Activated CD8-positive, alpha-beta memory T cell treated with anti-CD3 and anti-CD28 coated beads, Interleukin-2, amount 50 U/mL, for 1 hour (primary cell): ENCODE measurements around the gene MLC1.

Experiments used
- DNase-seq: peaks from one replicate; pipeline ENCODE4 v3.0.0-alpha.2; 2020; ENCODE audit errors: extremely low read depth

Gene MLC1

DNA sequence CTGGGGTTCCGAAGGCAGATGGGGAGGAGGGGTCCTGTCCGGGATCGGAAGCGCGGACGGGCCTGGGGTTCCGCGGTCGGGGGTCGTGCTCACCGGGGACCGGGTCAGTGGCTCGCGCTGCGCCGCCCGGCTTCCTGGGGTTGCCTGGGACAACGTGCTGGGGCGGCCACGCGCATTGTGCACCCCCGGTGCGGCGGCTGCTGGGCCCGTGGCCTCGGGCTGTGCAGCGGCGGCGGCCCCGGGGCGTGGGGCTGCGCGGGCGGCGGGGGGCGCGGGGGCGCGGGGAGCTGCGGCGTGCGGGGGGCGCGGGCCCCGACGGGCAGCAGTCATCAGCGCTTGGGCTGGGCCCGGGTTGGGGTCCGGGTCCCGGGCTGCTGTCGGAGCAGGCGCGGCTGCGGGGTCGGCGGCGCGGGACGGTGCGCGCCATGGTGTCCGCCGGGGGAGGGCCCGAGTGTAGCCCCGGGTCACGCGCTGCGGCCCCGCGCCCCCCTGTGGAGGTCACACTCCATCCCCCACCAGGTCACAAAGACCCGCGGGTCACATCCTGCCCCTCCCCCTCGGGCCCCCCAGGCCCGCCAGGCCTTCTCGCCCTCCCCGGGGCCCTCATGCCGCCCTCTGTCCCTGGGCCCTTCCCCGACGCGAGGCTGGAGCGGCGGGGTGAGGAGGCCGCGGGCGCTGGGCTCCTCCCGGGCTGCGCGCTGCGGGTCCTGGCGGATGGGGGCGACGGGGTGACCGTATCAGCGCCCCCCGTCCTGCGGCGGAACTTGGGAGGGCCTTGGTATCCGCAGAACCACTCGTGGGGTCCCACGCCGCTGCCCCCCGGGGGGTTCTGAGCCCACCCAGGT, 26.9 kb downstream of the MLC1 start, which contains the start of gene TTLL8:
Gene TTLL8, minus strand, starts transcription at position 238 of the 845 bp plus-strand sequence.
- DNase-seq, result no peak

DNA sequence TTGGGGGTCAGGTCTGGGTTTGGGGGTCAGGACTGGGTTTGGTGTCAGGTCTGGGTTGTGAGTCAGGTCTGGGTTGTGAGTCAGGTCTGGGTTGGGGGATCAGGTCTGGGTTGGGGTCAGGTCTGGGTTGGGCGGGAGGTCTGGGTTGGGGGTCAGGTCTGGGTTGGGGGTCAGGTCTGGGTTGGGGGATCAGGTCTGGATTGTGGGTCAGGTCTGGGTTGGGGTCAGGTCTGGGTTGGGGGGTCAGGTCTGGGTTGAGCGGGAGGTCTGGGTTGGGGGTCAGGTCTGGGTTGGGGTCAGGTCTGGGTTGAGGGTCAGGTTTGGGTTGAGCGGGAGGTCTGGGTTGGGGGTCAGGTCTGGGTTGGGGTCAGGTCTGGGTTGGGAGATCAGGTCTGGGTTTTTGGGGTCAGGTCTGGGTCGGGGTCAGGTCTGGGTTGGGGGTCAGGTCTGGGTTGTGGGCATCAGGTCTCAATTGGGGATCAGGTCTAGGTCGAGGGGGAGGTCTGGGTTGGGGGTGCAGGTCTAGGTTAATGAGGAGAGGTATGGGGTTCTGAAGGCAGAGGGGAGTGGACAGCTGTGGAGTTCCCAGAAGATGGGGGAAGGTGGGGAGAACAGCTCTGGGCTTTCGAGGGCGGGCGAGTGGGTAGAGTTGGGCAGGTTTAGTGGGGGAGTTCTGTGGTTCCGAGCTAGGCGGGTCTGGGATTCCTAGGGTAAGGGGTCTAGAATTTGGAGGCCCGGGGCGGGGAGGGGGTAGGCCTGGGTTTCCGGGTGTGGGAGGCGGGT, 27.8 kb downstream of the MLC1 start:
- DNase-seq, result no peak

DNA sequence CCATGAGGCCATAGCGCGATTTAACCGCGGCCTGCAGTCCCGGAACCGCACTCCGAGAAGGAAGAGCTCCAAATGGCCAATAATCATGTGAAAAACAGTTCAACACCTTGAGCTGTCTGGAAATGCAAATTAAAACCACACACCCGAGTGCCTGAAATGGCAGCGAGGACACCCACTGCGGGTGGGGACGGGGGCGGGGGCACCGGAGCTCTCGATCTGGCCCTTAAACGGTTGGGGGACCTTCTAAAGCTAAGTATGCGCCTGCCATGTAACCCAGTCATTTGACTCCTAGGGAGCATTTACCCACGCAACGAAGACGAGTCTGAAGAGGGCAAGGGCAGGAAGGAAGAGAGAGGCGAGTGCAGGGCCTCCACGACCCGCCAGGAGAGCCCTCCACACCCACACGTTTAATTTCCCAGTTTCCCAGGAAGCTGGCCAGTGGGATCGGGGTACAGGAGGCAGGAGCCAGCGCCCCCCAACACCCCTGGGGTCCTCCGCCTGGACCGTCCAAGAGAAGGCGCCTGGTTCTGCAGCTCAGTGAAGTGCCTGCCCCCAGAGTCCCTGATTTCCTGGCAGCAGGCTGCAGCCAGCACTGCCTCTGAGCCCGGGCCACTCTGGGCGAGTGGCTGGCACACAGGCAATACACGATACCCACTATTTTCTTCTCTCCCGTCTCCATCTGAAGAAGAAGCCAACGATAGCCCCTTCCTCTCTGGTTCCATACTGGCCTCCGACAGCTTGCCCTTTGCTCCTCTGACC, 28.8 kb downstream of the MLC1 start:
- no peak for DNase-seq

DNA sequence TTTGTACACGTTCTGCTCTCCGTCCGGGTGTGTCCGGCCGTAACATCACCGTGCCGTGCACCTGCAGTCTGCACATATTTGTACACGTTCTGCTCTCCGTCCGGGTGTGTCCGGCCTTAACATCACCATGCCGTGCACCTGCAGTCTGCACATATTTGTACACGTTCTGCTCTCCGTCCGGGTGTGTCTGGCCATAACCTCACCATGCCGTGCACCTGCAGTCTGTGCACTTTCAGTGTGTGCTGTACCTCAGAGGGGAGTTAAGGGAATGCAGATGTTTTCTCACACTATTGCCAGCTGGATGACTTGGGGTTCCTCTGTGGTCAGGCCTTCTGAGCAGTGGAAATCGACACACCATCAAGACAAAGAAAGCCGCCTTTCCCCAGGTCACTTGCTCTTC, 31.4 kb downstream of the MLC1 start:
- no peak for DNase-seq

DNA sequence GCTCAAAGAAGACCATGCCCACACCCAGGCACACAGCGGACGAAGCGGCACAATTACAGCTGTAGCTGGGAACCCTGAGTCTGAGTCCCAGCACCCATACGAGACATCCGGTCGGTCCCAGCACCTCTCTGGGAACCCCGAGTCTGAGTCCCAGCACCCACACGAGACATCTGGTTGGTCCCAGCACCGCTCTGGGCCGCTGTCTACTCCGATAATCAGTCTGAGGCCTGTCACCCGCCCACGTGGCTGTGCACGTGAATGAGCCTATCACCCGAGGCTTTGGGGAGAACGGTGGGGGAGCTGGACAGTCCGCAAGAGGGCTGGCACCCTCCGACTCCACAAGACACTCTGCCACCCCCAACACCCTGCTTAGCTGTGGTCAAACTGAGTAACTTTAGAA, 33.3 kb downstream of the MLC1 start:
- DNase-seq, result no peak

DNA sequence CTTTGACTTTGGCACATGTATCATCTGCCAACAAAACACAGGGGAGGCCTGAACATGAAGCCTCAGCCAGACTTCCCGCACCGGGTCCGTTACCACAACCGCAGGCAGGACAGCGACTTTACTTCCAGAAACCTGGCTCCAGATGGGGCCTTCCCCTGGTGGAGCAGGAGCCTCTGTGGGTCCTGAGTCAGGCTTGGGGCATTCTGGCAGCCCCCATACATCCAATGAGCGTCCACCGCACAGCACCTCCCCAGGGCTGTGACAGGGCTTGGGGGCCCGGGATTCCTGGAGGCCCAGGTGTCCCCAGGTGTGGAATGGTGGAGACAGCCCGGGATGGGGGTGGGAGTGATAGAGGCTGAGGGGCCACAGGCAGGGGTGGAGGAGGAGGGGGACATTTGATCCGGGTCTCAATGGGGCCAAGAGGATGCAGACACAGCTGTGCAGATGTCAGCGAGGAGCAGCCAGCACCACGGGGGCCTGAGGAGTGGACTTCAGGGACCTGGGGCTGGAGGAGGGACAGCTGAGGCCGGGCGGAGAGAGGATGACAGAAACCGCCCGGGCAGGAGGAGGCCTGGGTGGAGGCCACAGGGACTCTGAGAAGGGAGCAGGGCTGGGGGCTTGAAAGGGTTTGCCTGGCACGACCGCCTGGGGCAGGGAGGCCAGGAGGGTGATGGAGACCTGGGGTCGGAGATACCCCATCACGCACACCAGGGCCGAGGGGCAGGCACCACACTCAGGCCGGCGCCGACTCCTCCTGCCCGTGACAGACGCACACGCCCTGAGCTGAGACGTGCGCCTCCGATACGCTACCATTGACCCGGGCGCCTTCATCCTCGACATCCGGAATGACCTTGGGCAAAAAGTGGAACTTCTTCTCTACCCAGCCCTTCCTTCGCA, 35.7 kb downstream of the MLC1 start:
- no peak for DNase-seq

DNA sequence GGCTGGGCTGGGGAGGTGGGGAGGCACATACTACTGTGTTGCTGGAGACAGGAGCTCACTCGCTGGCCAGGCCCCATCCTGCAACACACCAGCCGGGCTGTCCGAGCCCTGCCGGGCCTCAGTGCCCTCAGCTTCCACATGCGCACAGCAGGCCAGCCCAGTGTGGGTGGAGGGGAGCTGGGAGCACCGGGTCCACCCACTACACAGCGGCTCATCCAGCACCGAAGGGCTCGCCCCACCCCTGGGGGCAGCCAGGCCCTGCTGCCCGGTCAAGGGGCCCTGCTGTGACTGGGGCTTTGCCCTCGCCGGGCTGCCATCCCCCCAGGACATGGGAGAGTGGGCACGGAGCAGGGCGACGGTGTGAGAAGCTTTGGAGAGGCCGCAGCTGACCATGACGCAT, 36.4 kb downstream of the MLC1 start:
- no peak for DNase-seq

DNA sequence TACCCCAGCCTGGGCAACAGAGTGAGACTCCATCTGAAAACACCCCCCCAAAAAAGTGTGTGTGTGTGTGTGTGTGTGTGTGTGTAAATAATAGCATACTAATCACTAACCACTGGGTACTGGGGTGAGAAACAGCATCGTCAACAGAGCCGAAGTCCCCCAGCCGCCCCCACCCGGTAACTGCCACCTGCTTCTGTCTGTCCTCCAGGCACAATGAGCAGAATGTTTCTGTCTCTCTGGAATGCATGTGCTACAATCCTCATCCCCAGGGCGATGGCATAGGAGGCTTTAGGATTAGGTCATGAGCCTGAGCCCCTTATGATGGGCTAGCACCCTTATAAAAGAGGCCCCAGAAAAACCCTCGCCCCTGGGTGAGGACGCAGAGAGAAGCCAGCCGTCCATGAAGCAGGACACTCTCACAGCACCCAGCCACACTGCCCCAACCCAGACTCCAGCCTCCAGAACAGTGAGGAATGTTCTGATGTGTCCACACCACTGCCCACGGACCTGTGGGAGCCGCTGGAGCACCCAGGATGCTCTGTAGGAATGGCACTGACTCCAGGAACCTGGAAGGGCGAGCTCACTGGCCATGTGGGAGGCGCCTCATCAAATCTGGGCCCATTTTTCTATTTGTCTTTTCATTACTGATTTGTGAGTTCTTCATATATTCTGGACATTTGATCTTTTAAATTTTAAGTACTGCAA, 37.0 kb downstream of the MLC1 start:
- no peak for DNase-seq

DNA sequence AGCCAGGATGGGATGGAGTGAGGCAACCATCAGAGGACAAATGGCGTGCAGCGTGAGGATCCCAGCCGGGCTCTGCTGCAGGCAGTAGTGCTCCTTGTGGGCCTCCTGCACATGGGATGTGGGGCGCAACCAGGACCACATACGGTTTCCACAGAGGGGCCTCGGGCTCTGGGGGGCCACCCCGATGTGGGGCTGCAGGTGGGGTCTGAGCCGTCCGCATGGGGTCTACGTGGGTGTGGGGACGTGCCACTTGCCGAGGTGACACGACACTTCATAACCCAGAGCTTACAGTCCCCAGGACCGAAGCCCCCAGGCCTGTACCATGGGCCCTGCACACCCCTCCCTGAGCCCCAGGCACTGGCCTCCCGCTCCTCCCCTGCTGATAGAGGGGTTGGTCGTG, 37.9 kb downstream of the MLC1 start:
- no peak for DNase-seq

DNA sequence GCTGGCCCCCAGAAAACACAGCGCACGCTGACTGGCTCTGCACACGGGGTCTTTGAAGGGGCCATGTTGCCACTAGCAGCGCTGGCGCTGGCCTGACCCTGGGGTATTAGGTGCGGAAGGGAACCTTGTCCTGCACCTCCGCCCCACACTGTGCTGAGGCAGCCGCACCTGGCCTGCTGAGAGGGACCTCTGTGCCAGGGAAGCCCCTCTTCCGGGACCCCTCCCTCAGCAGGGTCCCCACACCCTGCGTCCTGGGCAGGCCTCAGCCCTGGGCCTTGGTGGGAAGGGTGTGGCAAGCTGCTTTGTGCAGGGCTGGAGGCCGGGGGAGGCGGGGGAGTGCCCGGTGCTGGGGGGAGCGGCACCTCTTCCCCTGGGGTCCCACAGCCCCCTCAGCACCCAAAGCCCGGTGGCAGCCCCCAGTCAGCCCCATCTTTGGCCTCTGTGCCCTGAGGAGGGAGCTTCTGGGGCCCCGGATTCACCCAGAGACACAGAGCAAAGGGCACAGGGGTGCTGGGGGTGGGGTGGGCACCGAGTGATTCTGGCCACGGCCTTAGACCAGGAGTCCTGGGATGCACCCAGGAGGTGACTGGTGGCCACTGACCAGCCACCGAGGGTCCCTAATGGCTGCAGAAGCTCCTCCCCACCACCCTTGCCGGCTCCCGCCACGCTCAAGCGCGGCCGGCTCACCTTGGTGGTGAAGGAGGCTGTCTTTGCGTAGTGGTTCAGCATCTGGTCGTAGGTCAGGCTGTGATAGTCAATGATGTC, 38.6 kb downstream of the MLC1 start:
- DNase-seq, result no peak

DNA sequence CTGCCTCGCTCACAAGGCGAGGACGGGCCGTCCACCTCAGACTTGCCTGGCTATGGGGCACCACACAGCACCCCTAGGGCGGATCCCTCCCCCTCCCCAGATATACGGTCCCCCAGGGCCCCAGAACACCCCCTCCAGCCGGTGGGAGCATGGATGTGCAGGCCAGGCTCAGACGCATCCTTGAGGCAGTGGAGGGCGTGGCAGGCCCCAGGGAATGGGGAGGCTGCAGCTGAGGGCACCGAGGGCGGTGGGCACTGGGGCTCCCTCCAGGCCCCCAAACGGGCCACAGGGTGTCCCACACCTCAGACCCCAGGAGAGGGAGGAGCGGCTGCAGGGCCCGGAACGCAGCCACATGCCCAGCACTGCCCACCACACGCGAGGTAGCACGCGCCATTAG, 39.2 kb downstream of the MLC1 start:
- DNase-seq, result no peak

DNA sequence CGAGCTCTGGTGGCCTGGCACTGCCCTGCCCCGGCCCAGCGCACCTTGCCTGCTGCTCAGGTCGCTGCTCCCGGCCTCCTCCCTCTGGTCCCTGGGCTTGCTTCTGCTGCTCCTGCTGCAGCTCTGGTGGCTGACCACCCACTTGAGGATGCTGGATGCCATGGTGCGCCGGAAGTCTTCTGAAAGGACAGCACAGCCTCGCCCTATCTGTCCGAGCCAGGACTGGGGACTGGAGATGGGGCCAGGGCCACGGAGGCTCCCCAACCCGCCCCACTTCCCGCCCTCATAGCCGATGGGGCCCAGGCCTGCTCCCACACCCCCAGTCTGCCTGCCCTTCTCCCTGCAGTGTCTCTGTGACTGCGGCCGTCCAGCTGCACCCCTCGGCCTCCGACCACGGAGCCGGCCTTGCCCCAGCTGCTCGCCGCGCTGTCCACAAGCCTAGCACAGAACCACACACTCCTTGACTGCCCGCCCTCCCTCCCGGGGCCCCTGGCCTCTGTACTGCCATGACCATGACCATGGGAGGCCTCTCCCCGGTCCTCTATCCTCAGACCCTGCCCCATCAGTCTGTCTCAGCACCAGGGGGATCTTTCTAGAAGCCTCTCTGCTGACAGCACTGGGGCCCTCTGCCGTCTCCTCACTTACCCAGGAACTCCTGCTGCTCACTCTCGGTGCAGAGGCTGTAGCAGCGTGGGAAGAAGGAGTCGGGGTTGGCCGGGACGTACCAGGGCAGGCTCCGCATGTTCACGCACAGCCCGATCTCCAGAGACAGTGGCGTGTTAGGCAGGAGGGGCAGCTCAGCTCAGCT, 39.8 kb downstream of the MLC1 start:
- no peak for DNase-seq

DNA sequence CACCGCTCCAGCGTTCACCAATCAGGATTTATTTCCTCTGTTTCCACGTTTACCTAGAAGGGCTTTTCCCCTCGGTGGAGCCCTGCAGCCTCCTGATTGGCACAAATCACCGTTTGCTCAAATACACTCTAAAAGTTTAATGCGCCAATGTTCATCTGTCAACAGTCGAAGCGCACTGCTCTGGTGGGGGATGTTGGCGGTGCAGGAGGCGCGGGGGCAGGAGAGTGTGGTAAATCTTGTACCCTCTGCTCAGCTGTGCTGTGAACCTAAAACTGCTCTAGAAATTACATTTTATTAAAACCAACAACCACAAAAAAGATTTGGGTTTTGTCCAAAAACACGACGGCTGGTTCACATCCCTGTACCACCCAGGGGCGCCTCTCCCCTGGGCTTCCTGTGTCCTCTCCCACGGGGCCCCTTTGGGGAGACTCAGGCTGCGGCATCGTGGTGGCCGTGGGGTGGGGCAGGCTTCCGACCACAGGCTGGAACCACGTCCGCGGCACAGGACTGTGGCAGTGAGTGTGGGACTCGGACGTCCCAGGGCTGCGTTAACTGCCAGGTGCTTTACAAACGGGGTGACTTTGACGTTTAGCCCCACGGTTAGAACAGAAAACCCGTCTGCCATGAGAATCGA, 40.6 kb downstream of the MLC1 start:
- DNase-seq, result no peak

DNA sequence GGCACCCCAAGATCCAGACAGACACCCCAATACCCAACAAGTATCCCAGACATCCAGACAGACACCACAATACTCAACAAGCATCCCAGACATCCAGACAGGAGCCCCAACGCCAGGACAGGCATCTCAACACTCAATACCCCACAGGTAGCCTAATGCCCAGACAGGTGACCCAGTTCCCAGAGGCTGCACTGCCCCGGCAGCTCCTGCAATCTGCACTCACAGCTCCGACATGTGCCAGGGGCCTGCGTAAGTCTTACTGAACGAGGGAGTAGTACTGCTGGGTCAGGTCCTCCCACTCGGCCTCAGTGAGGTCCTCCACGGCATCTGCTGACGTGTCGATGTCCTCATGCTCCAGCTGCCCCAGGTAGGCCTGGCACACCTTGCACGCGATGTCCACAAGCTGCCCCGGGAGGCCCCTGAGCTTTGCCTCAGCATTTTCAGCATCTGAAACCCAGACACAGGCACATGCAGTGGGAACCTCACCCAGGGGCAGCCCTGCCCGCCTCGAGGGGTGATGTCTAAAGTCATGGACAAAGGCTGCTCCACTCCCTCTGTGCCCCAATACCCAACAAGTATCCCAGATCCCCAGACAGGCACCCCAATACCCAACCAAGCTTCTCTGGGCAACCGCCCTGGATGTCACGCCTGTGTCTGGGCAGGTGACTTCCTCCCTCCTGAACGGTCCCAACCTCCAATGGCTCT, 43.7 kb downstream of the MLC1 start:
- no peak for DNase-seq

DNA sequence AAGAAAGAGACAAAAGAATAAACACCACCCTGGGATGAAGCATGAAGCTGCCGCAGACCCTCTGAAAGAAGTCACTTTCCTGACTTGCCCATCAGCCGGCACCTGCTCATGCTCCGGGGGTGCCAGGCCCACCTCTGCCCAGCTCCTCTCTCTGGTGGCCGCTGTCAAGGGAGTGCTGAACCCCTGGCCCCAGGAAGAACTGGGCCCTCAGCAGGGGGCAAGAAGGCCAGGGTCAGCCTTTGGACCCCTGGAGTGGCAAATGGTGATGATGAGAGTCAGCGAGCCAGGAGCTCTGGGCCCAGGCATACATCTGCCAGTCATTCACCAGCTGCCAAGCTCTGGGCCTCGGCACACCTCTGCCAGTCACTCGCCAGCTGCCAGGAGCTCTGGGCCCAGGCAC, 44.5 kb downstream of the MLC1 start:
- DNase-seq, result no peak

DNA sequence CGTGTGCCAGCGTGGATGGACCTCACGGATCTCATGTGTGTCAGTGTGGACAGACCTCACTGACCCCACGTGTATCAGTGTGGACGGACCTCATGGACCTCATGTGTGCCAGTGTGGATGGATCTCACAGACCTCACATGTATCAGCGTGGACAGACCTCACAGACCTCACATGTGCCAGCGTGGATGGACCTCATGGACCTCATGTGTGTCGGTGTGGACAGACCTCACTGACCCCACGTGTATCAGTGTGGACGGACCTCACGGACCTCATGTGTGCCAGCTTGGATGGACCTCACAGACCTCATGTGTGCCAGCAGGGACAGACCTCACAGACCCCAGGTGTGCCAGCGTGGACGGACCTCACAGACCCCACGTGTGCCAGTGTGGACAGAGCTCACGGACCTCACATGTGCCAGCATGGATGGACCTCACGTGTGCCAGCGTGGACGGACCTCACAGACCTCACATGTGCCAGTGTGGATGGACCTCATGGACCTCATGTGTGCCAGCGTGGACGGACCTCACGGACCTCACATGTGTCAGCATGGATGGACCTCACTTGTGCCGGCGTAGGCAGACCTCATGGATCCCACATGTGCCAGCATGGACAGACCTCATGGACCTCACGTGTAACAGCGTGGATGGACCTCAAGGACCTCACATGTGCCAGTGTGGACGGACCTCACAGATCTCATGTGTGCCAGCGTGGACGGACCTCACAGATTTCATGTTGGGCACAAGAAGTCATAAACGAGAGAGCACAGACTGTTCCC, 45.4 kb downstream of the MLC1 start:
- DNase-seq, result no peak
